ENCODE data around the gene MTHFR. TPM values are rescaled to one million over a fixed set of nuclear protein-coding genes. Genes with fewer than 3 reads are reported as not detected.

The MTHFR gene
- total RNA-seq, 1 donor from 2014 or later, result 23.3 TPM

- no peak for TF ChIP-seq CTCF (IDR thresholded peaks at IDR 0.05)
- Mint-ChIP-seq H3K9me3 (ENCODE audit: low read depth) (no peaks in the 10 kb centered on the region), H3K27me3 (ENCODE audit: low read depth) (peaks cover 3% of the 10 kb centered on the region), H3K4me1 (ENCODE audit: low read depth) (no peaks in the 10 kb centered on the region), H3K36me3 (ENCODE audit: low read depth) (peaks cover 20% of the 10 kb centered on the region), H3K4me3 (ENCODE audit: unreplicated experiment) (no peak overlapping the region), H3K27ac (ENCODE audit: unreplicated experiment) (no peak overlapping the region)
- DNase-seq (ENCODE audit: low spot score), result no peak
Observed at GRCh38 chr1:11848373-11848700, 42.6 kb upstream of the MTHFR start.

- no peak for TF ChIP-seq CTCF (IDR thresholded peaks at IDR 0.05)
- Mint-ChIP-seq H3K27me3 (ENCODE audit: low read depth) (no peaks in the 10 kb centered on the region), H3K4me3 (ENCODE audit: unreplicated experiment) (no peak within 1 kb of the TSS), H3K4me1 (ENCODE audit: low read depth) (no peaks in the 10 kb centered on the region), H3K9me3 (ENCODE audit: low read depth) (no peaks in the 10 kb centered on the region), H3K36me3 (ENCODE audit: low read depth) (peaks cover 22% of the 10 kb centered on the region), H3K27ac (ENCODE audit: unreplicated experiment) (no peak within 1 kb of the TSS)
- no peak for DNase-seq (ENCODE audit: low spot score)
Observed at GRCh38 chr1:11847667-11848372, 42.1 kb upstream of the MTHFR start, which contains the start of gene NPPA. Gene NPPA (minus strand): TSS chr1:11847783. CDS start chr1:11847684, 99 bp downstream.

DNA sequence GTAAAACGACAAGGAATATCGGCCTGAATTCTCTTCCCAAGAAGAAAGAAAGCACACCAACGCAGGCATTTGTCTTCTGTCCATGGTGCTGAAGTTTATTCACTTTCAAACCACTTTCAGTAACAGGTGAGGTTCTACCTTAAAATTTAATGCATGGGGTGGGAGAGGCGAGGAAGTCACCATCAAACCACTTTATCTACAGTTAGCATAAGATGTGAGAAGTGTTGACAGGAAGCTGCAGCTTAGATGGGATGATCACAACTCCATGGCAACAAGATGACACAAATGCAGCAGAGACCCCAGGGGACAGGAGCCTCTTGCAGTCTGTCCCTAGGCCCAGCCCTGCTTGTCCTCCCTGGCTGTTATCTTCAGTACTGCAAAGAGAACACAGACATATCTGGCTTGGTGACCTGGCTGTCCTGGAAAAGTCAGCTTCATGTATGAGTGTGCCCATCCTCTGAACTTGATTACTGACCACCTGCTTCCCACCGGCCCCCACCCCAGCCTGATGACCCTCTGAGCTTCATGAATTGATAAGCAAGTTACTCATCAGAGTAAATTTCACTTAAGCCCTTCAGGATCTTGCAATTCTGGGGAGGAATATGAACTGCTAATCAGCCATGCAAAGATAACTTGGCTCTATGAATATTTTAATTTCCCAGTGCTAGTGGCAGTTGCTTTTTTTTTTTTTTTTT lies 40.0 kb upstream of the MTHFR start:
- H3K36me3 Mint-ChIP-seq (ENCODE audit: low read depth), result peaks cover 32% of the 10 kb centered on the region
- no peak overlapping the region for H3K4me3 Mint-ChIP-seq (ENCODE audit: unreplicated experiment)
- H3K9me3 Mint-ChIP-seq (ENCODE audit: low read depth), result no peaks in the 10 kb centered on the region
- no peak overlapping the region for H3K27ac Mint-ChIP-seq (ENCODE audit: unreplicated experiment)
- H3K27me3 Mint-ChIP-seq (ENCODE audit: low read depth), result no peaks in the 10 kb centered on the region
- TF ChIP-seq CTCF (IDR thresholded peaks at IDR 0.05), result no peak
- DNase-seq (ENCODE audit: low spot score), result no peak
- H3K4me1 Mint-ChIP-seq (ENCODE audit: low read depth), result peaks cover 11% of the 10 kb centered on the region

- H3K4me3 Mint-ChIP-seq (ENCODE audit: unreplicated experiment), result no peak overlapping the region
- peaks cover 20% of the 10 kb centered on the region for H3K4me1 Mint-ChIP-seq (ENCODE audit: low read depth)
- H3K27me3 Mint-ChIP-seq (ENCODE audit: low read depth), result no peaks in the 10 kb centered on the region
- TF ChIP-seq CTCF (IDR thresholded peaks at IDR 0.05), result no peak
- H3K36me3 Mint-ChIP-seq (ENCODE audit: low read depth), result peaks cover 47% of the 10 kb centered on the region
- H3K27ac Mint-ChIP-seq (ENCODE audit: unreplicated experiment), result no peak overlapping the region
- no peaks in the 10 kb centered on the region for H3K9me3 Mint-ChIP-seq (ENCODE audit: low read depth)
- DNase-seq (ENCODE audit: low spot score), result no peak
Observed at GRCh38 chr1:11842154-11843041, 36.6 kb upstream of the MTHFR start.
